GM12892 (cell line): ENCODE data around the gene P3H2.

ENCODE experiments used
- POLR2A ChIP-seq: IDR thresholded peaks from 2 replicates; pipeline ENCODE4 v1.6.1; 2011; ENCODE audit warnings: low read depth, low read length, control low read depth
- POLR2AphosphoS5 ChIP-seq: IDR thresholded peaks from 2 replicates; pipeline ENCODE4 v1.6.1; 2011; ENCODE audit warnings: low read depth, low read length, control low read depth
- TAF1 ChIP-seq: IDR thresholded peaks from 2 replicates; pipeline ENCODE4 v1.6.1; 2011; ENCODE audit warnings: low read depth, mild to moderate bottlenecking, control low read depth, low read length, borderline replicate concordance

DNA sequence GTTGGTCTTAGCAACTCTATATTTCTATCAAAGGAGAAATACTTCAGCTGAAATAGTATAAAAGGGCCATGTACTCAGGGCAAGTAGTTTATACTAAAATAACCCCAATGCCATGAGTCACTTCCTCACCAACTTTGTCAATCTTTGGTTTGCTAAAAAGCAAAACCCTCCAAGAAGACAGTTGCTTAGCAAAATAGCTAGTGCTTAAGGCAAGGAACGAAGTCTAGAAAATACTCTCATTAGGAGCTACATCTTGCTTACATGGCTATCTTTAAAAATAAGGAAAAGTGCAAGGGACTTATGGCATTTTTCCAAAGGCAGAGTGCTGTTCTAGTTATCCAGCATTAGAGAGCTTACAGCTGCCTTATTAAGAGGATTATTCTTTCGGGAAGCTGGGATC is 28.4 kb downstream of the P3H2 start:
- no peak for TF ChIP-seq POLR2A
- TF ChIP-seq POLR2AphosphoS5: no peak
- no peak for TF ChIP-seq TAF1
